ENCODE data around the gene CDK6.

GRCh38 chr7:92723205-92723604, 113.2 kb downstream of the CDK6 start:
- TF ChIP-seq EP300 (IDR thresholded peaks at IDR 0.05), result no peak
- TF ChIP-seq CTCF (IDR thresholded peaks at IDR 0.05), result no peak

Measured in stomach (tissue), 4 donors.